Measurements from ENCODE around the gene ACTA1.
"Not testable (repeated sequence)": the region's sequence is repeated elsewhere in the genome, so short reads cannot be mapped to it uniquely, and the experiment has no call there.

The ACTA1 gene

GRCh38 chr1:229434005-229434640, at the start of gene ACTA1:
Gene ACTA1, minus strand, starts transcription at chr1:229434094. Its CDS starts 979 bp downstream, at chr1:229433115.
- no peak for DNase-seq

- DNase-seq: no peak
Observed at GRCh38 chr1:229482511-229482910, 48.6 kb upstream of the ACTA1 start.

- no peak for DNase-seq
Observed at GRCh38 chr1:229480495-229480894, 46.6 kb upstream of the ACTA1 start.

- DNase-seq: no peak
Observed at GRCh38 chr1:229479660-229480399, 45.9 kb upstream of the ACTA1 start.

- DNase-seq: no peak
Observed at GRCh38 chr1:229478852-229479251, 45.0 kb upstream of the ACTA1 start.

GRCh38 chr1:229475859-229476258, 42.0 kb upstream of the ACTA1 start:
- not testable (repeated sequence) for DNase-seq

- DNase-seq: no peak
Observed at GRCh38 chr1:229474509-229474908, 40.6 kb upstream of the ACTA1 start.

- DNase-seq: no peak
Observed at GRCh38 chr1:229471175-229471574, 37.3 kb upstream of the ACTA1 start.

- DNase-seq: no peak
Observed at GRCh38 chr1:229470406-229471043, 36.6 kb upstream of the ACTA1 start.

GRCh38 chr1:229466887-229467286, 33.0 kb upstream of the ACTA1 start:
- DNase-seq: no peak

GRCh38 chr1:229464672-229465071, 30.8 kb upstream of the ACTA1 start:
- DNase-seq: no peak

- DNase-seq: no peak
Observed at GRCh38 chr1:229461032-229461668, 27.3 kb upstream of the ACTA1 start.

GRCh38 chr1:229459815-229460214, 25.9 kb upstream of the ACTA1 start:
- no peak for DNase-seq

- no peak for DNase-seq
Observed at GRCh38 chr1:229457436-229457835, 23.5 kb upstream of the ACTA1 start.

- no peak for DNase-seq
Observed at GRCh38 chr1:229456016-229456415, 22.1 kb upstream of the ACTA1 start.

GRCh38 chr1:229454056-229454455, 20.2 kb upstream of the ACTA1 start:
- DNase-seq: no peak

- no peak for DNase-seq
Observed at GRCh38 chr1:229452956-229453801, 19.3 kb upstream of the ACTA1 start.

GRCh38 chr1:229448845-229449244, 15.0 kb upstream of the ACTA1 start:
- no peak for DNase-seq

- DNase-seq: no peak
Observed at GRCh38 chr1:229448354-229448753, 14.5 kb upstream of the ACTA1 start.

- no peak for DNase-seq
Observed at GRCh38 chr1:229447809-229448252, 13.9 kb upstream of the ACTA1 start.

GRCh38 chr1:229445828-229446227, 11.9 kb upstream of the ACTA1 start:
- DNase-seq: no peak

GRCh38 chr1:229440851-229441537, 7.1 kb upstream of the ACTA1 start:
- DNase-seq: no peak

Data from activated effector memory CD4-positive, alpha-beta T cell treated with Interleukin-2 at 50 U/mL for 16 hours (primary cell).